ENCODE results near the gene GNRH2. TPM values are rescaled to one million over a fixed set of nuclear protein-coding genes. Genes with fewer than 3 reads are reported as not detected.
A peak's percentile ranks its signal among the peaks of the same experiment; 100 is the strongest.

The GNRH2 gene
- total RNA-seq, 1 experiment from 2014 or later = 0.65 TPM

DNA sequence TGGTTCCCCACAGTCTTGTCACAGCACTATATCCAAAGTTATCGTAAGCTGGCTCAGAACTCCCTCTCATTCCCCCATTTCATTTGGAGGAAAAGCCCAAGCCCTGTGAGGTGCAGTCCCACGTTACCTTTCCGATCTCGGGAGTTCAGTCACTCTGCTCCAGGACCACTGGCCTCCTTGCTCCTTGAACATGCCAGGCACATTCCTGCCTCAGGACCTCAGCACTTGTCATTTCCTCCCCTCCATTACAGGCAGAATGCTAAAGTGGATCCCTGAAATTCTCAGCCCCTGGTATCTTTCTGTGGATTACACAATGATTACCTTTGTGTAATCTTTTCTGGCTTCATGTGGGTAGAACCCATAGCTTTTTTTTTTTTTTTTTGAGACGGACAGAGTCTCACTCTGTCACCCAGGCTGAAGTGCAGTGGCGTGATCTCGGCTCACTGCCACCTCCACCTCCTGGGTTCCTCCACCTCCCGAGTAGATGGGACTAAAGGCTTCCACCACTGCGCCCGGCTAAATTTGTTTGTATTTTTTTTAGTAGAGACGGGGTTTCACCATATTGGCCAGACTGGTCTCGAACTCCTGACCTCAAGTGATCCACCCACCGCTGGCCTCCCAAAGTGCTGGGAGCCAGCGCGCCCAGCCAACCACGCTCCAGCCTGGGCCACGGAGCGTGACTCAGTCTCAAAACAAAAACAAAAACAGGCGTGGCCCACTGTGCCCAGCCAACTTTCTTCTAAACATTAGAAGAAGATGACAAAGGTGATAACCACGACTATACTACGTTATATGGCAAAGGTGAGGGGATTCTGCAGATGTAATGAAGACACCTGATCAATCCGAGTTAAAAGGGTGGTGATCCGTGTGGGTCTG, 24.0 kb downstream of the GNRH2 start:
- Histone ChIP-seq H3K9me3 (ENCODE audit: insufficient read depth, low read depth) (no peaks in the 10 kb centered on the region), H3K4me1 (replicated peaks; ENCODE audit: insufficient read depth) (peaks cover 40% of the 10 kb centered on the region), H4K20me1 (ENCODE audit: insufficient read depth) (no peaks in the 10 kb centered on the region), H3K27me3 (ENCODE audit: insufficient read depth, low read depth) (no peaks in the 10 kb centered on the region), H2AFZ (no peak overlapping the region), H3K36me3 (ENCODE audit: low read depth) (no peaks in the 10 kb centered on the region), H3K4me2 (peak overlapping the region; percentile 64), H3F3A (ENCODE audit: insufficient read depth, low read depth) (peaks cover 44% of the 10 kb centered on the region), H3K27ac (peak overlapping the region; percentile 68), H3K79me2 (ENCODE audit: low read depth) (no peaks in the 10 kb centered on the region), H3K4me3 (no peak overlapping the region), H3K9me2 (ENCODE audit: insufficient read depth) (no peaks in the 10 kb centered on the region)
- TF ChIP-seq, protein P1, sequence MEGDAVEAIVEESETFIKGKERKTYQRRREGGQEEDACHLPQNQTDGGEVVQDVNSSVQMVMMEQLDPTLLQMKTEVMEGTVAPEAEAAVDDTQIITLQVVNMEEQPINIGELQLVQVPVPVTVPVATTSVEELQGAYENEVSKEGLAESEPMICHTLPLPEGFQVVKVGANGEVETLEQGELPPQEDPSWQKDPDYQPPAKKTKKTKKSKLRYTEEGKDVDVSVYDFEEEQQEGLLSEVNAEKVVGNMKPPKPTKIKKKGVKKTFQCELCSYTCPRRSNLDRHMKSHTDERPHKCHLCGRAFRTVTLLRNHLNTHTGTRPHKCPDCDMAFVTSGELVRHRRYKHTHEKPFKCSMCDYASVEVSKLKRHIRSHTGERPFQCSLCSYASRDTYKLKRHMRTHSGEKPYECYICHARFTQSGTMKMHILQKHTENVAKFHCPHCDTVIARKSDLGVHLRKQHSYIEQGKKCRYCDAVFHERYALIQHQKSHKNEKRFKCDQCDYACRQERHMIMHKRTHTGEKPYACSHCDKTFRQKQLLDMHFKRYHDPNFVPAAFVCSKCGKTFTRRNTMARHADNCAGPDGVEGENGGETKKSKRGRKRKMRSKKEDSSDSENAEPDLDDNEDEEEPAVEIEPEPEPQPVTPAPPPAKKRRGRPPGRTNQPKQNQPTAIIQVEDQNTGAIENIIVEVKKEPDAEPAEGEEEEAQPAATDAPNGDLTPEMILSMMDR (conservative IDR thresholded peaks at IDR 0.05) = no peak
- no peak for TF ChIP-seq EZH2 (IDR thresholded peaks at IDR 0.05; ENCODE audit: low read depth)
- ChIA-PET POLR2A (ENCODE audit: unreplicated experiment) (no interaction called here), CTCF (interaction anchor here (0.6 kb wide), 1 partner anchor 168 kb away, joined by 6 read pairs; no protein-coding TSS in a partner anchor)
- peak; percentile 40 to 66 for DNase-seq
- no TSS peak for BruUV-seq (replicated peaks)
- intact Hi-C loops (cut with micrococcal nuclease; ENCODE audit: unreplicated experiment) = no loop called here

DNA sequence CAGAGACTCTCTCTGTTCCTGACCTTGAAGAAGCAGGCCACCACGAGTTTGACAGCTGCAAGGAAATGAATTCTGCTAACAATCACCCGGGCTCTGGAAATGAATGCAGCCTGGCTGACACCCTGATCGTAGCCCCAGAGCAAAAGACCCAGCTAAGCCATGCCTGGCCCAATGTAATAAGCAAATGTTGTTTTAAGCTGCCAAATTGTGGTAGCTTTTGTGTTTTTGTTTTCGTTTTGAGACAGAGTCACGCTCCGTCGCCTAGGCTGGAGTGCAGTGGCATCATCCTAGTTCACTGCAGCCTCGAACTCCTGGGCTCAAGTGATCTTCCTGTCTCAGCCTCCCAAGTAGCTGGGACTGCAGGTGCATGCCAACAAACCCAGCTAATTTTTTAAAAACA, 24.7 kb downstream of the GNRH2 start:
- POLR2A ChIA-PET (ENCODE audit: unreplicated experiment) = interaction anchor here (0.6 kb wide), 1 partner anchor 11 kb away, joined by 4 read pairs; no protein-coding TSS in a partner anchor
- no TSS peak for BruUV-seq (replicated peaks)
- H3K79me2 ChIP-seq (ENCODE audit: low read depth) = no peaks in the 10 kb centered on the region

More for the DNA sequence above, 24.7 kb downstream of the GNRH2 start:
- Histone ChIP-seq H3K4me1 (replicated peaks; ENCODE audit: insufficient read depth) (peaks cover 47% of the 10 kb centered on the region), H4K20me1 (ENCODE audit: insufficient read depth) (no peaks in the 10 kb centered on the region), H3K36me3 (ENCODE audit: low read depth) (no peaks in the 10 kb centered on the region), H3K27ac (peak overlapping the region; percentile 68), H3F3A (ENCODE audit: insufficient read depth, low read depth) (peaks cover 46% of the 10 kb centered on the region), H3K9me3 (ENCODE audit: insufficient read depth, low read depth) (no peaks in the 10 kb centered on the region), H3K4me3 (no peak overlapping the region), H3K27me3 (ENCODE audit: insufficient read depth, low read depth) (no peaks in the 10 kb centered on the region), H3K4me2 (no peak overlapping the region), H2AFZ (no peak overlapping the region), H3K9me2 (ENCODE audit: insufficient read depth) (no peaks in the 10 kb centered on the region)
- no peak for TF ChIP-seq EZH2 (IDR thresholded peaks at IDR 0.05; ENCODE audit: low read depth)
- TF ChIP-seq, protein P1 (conservative IDR thresholded peaks at IDR 0.05) = no peak
- intact Hi-C loops (cut with micrococcal nuclease; ENCODE audit: unreplicated experiment) = no loop called here
- no peak for DNase-seq
- CTCF ChIA-PET = no interaction called here
